ENCODE data around the gene NCK2.

Gene NCK2

DNA sequence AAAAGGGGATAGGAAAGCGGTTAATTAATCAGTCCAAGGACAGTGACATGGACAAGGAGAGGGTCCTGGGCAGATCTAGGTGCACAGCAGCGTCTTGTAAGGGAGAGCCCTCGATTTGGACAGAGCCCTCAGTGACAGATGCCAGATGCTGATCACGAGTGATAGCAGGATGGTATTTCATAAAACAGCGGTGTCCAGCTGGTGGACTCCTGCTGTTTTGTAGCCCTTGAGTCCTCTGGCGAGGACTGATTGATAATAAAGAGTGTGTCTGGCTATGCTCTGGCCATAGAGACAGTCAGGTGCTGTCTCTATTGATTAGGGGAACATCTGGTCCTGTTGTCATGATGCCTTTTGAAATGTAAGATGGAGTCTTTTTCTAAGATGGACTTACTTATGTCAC, 180.7 kb downstream of the NCK2 start:
- Histone ChIP-seq H3K36me3 (ENCODE audit: low read depth) (no peaks in the 10 kb centered on the region), H3K27ac (ENCODE audit: poor library complexity, severe bottlenecking) (no peak overlapping the region), H3K4me1 (ENCODE audit: insufficient read depth, poor library complexity, severe bottlenecking) (no peaks in the 10 kb centered on the region), H3K27me3 (ENCODE audit: insufficient read depth, poor library complexity, severe bottlenecking) (no peaks in the 10 kb centered on the region), H3K4me3 (ENCODE audit: severe bottlenecking) (no peak overlapping the region), H3K9me3 (ENCODE audit: severe bottlenecking) (peaks cover 2% of the 10 kb centered on the region)
- ATAC-seq (ENCODE audit: low read depth) = no peak
- TF ChIP-seq, protein P1, sequence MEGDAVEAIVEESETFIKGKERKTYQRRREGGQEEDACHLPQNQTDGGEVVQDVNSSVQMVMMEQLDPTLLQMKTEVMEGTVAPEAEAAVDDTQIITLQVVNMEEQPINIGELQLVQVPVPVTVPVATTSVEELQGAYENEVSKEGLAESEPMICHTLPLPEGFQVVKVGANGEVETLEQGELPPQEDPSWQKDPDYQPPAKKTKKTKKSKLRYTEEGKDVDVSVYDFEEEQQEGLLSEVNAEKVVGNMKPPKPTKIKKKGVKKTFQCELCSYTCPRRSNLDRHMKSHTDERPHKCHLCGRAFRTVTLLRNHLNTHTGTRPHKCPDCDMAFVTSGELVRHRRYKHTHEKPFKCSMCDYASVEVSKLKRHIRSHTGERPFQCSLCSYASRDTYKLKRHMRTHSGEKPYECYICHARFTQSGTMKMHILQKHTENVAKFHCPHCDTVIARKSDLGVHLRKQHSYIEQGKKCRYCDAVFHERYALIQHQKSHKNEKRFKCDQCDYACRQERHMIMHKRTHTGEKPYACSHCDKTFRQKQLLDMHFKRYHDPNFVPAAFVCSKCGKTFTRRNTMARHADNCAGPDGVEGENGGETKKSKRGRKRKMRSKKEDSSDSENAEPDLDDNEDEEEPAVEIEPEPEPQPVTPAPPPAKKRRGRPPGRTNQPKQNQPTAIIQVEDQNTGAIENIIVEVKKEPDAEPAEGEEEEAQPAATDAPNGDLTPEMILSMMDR (IDR thresholded peaks at IDR 0.05; ENCODE audit: poor library complexity, severe bottlenecking) = no peak
- DNase-seq (ENCODE audit: low spot score) = no peak

DNA sequence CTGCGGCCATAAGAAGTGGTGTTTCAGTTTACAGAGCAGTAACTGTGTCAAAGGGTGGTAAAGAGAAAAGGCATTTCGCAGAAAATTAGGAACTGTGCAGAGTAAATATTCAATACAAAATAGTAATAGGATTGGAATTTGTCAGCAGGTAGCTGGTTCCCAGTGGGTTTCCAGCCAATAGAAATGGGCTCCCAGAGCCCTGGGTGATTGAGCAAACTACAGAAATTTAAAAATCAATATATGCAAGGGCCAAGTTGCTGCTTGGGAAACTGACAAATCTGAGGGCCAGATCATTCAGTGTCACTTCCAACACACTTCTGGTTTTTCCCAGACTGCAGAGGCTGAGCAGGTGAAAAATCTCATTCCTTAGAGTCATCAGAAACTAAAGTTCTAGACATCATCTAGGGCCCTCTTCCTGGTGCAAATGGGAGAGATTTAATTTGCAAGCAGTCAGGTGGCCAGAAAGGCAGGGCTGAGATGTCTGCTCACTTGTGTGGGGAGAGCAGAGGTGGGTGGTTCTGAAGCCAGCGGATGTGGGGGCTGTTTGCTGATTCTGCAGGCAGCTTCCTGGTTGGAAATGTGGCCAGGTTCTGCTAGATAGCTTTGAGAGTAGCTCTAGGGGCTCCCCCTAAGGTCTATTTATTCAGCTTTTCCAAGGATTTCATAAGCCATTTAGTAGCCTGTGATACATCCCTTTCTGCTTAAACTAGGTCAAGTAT, 182.4 kb downstream of the NCK2 start:
- no peaks in the 10 kb centered on the region for H3K27me3 ChIP-seq (ENCODE audit: insufficient read depth, poor library complexity, severe bottlenecking)
- no peaks in the 10 kb centered on the region for H3K4me1 ChIP-seq (ENCODE audit: insufficient read depth, poor library complexity, severe bottlenecking)
- TF ChIP-seq, protein P1 (IDR thresholded peaks at IDR 0.05; ENCODE audit: poor library complexity, severe bottlenecking) = no peak
- no peak overlapping the region for H3K4me3 ChIP-seq (ENCODE audit: severe bottlenecking)
- DNase-seq (ENCODE audit: low spot score) = no peak
- ATAC-seq (ENCODE audit: low read depth) = no peak
- H3K9me3 ChIP-seq (ENCODE audit: severe bottlenecking) = peaks cover 2% of the 10 kb centered on the region
- no peak overlapping the region for H3K27ac ChIP-seq (ENCODE audit: poor library complexity, severe bottlenecking)
- H3K36me3 ChIP-seq (ENCODE audit: low read depth) = no peaks in the 10 kb centered on the region

DNA sequence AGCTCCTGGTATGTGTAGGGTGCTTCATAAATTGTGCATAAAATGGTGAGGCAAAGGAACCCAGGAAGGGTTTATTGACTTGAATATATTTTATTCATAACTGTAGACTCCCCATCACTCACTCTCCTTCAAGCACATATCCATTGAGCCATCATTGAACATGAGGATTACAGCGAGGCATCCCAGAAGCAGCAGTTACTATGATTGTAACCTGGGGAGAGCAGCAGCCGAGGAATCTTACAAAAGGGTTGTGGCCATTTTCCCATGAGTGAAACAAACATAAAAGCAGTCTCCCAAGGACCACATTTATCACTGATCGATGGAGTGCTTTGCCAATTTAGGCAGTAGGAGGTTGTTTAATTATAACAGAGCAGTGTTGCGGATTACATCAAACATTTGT, 183.4 kb downstream of the NCK2 start:
- Histone ChIP-seq H3K36me3 (ENCODE audit: low read depth) (no peaks in the 10 kb centered on the region), H3K4me1 (ENCODE audit: insufficient read depth, poor library complexity, severe bottlenecking) (no peaks in the 10 kb centered on the region), H3K27ac (ENCODE audit: poor library complexity, severe bottlenecking) (no peak overlapping the region), H3K4me3 (ENCODE audit: severe bottlenecking) (no peak overlapping the region), H3K9me3 (ENCODE audit: severe bottlenecking) (no peaks in the 10 kb centered on the region), H3K27me3 (ENCODE audit: insufficient read depth, poor library complexity, severe bottlenecking) (no peaks in the 10 kb centered on the region)
- TF ChIP-seq, protein P1 (IDR thresholded peaks at IDR 0.05; ENCODE audit: poor library complexity, severe bottlenecking) = no peak
- no peak for ATAC-seq (ENCODE audit: low read depth)
- DNase-seq (ENCODE audit: low spot score) = no peak

DNA sequence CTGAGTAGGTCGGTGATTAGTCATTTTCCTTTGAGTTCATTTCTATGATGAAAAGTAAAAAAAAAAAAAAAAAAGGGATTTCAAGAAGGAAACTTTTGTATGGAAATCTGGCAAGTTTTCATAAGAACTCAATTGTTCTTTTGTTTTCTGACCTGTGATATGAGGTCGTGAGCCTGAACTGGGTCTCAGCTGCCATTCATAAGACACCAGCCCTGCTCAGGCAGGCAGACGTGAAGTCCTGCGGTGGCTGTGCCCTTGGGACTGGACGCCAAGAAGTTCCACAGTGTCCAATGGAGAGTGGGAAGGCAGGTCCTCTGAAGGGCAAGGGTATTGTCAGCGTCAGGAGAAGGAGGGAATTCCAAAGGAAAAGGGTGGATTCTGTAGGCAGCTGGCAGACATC, 183.9 kb downstream of the NCK2 start:
- TF ChIP-seq, protein P1 (IDR thresholded peaks at IDR 0.05; ENCODE audit: poor library complexity, severe bottlenecking) = no peak
- Histone ChIP-seq H3K36me3 (ENCODE audit: low read depth) (no peaks in the 10 kb centered on the region), H3K4me1 (ENCODE audit: insufficient read depth, poor library complexity, severe bottlenecking) (no peaks in the 10 kb centered on the region), H3K9me3 (ENCODE audit: severe bottlenecking) (no peaks in the 10 kb centered on the region), H3K4me3 (ENCODE audit: severe bottlenecking) (no peak overlapping the region), H3K27me3 (ENCODE audit: insufficient read depth, poor library complexity, severe bottlenecking) (no peaks in the 10 kb centered on the region), H3K27ac (ENCODE audit: poor library complexity, severe bottlenecking) (no peak overlapping the region)
- ATAC-seq (ENCODE audit: low read depth) = no peak
- no peak for DNase-seq (ENCODE audit: low spot score)

DNA sequence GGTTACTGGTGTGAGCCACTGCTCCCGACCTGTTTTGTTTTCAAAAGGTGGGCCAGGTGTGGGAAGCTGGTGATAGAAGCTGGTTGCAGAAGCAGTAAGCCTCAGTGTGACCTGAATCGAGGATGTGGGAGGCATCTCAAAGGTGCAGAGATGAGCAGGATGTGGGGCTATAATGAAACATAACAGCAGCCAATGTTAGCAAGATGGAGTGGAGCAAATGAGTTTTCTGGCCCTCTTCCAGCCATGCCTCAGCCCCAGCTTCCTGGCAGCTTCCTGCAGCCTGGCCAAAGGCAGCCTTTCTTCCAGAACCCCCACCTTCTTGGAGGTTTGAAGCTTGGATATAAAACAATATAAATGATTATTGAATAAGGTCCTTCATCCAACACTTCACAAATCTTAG, 184.8 kb downstream of the NCK2 start:
- no peaks in the 10 kb centered on the region for H3K27me3 ChIP-seq (ENCODE audit: insufficient read depth, poor library complexity, severe bottlenecking)
- ATAC-seq (ENCODE audit: low read depth) (no peak), DNase-seq (ENCODE audit: low spot score) (no peak)
- no peaks in the 10 kb centered on the region for H3K4me1 ChIP-seq (ENCODE audit: insufficient read depth, poor library complexity, severe bottlenecking)
- TF ChIP-seq, protein P1 (IDR thresholded peaks at IDR 0.05; ENCODE audit: poor library complexity, severe bottlenecking) = no peak
- no peaks in the 10 kb centered on the region for H3K36me3 ChIP-seq (ENCODE audit: low read depth)
- no peaks in the 10 kb centered on the region for H3K9me3 ChIP-seq (ENCODE audit: severe bottlenecking)
- H3K4me3 ChIP-seq (ENCODE audit: severe bottlenecking) = no peak overlapping the region
- H3K27ac ChIP-seq (ENCODE audit: poor library complexity, severe bottlenecking) = no peak overlapping the region
